Renal pelvis (tissue), 4 donors: ENCODE measurements around the gene PPDPF. TPM values are rescaled to one million over a fixed set of nuclear protein-coding genes. Genes with fewer than 3 reads are reported as not detected.

Source experiments
- DNase-seq: peaks from one replicate; pipeline ENCODE4 v3.0.0-alpha.2; 2013
- polyA plus RNA-seq, 3 donors: library from polyadenylated mRNA; unstranded; fragments of 120-200 nt; gene quantifications; one replicate each; pipeline ENCODE4 v1.2.1, GENCODE V29; 2013; ENCODE audit not compliant: insufficient read length in 3 of 3

The PPDPF gene
- polyA plus RNA-seq, 3 donors = 285 to 420 (median 332) TPM

- no peak for DNase-seq
These were observed 13.4 kb downstream of the PPDPF start for GRCh38 chr20:63533871-63534393.

- no peak for DNase-seq
These were observed 13.9 kb downstream of the PPDPF start for GRCh38 chr20:63534427-63534830.

GRCh38 chr20:63534831-63535651 lies 14.5 kb downstream of the PPDPF start:
- DNase-seq = no peak

- no peak for DNase-seq
These were observed 15.8 kb downstream of the PPDPF start for GRCh38 chr20:63536241-63536977.

- DNase-seq = no peak
These were observed 16.5 kb downstream of the PPDPF start, which contains the start of gene PTK6 for GRCh38 chr20:63536997-63537524. PTK6 (minus strand) TSS chr20:63537376; CDS start chr20:63537314, 62 bp downstream.

- peak; percentile 74 for DNase-seq
These were observed 17.1 kb downstream of the PPDPF start for GRCh38 chr20:63537525-63538203.

GRCh38 chr20:63538204-63539091 lies 17.9 kb downstream of the PPDPF start:
- DNase-seq = no peak

GRCh38 chr20:63539092-63539430 lies 18.5 kb downstream of the PPDPF start:
- no peak for DNase-seq

- DNase-seq = no peak
These were observed 19.1 kb downstream of the PPDPF start for GRCh38 chr20:63539441-63540370.

GRCh38 chr20:63540417-63541186 lies 20.0 kb downstream of the PPDPF start:
- no peak for DNase-seq

- no peak for DNase-seq
These were observed 20.8 kb downstream of the PPDPF start for GRCh38 chr20:63541371-63541770.

- no peak for DNase-seq
These were observed 21.5 kb downstream of the PPDPF start for GRCh38 chr20:63542031-63542559.

GRCh38 chr20:63542696-63543095 lies 22.1 kb downstream of the PPDPF start:
- DNase-seq = no peak

- no peak for DNase-seq
These were observed 22.6 kb downstream of the PPDPF start for GRCh38 chr20:63543131-63543530.

- DNase-seq = no peak
These were observed 23.2 kb downstream of the PPDPF start for GRCh38 chr20:63543733-63544132.

- DNase-seq = no peak
These were observed 23.8 kb downstream of the PPDPF start for GRCh38 chr20:63544241-63544957.

GRCh38 chr20:63544958-63545516 lies 24.5 kb downstream of the PPDPF start:
- DNase-seq = no peak

GRCh38 chr20:63545814-63546213 lies 25.2 kb downstream of the PPDPF start:
- DNase-seq = no peak
